ENCODE measurements around the gene PROB1. TPM values are rescaled to one million over a fixed set of nuclear protein-coding genes. Genes with fewer than 3 reads are reported as not detected.
A peak's percentile ranks its signal among the peaks of the same experiment; 100 is the strongest.

PROB1 gene
- total and polyA plus RNA-seq, 9 of the 15 experiments (the other 6 are each of a cell fraction or from before 2014, with no cell fraction given) = 0.01 to 1.8 (median 0.47) TPM

- TF ChIP-seq, protein P1, sequence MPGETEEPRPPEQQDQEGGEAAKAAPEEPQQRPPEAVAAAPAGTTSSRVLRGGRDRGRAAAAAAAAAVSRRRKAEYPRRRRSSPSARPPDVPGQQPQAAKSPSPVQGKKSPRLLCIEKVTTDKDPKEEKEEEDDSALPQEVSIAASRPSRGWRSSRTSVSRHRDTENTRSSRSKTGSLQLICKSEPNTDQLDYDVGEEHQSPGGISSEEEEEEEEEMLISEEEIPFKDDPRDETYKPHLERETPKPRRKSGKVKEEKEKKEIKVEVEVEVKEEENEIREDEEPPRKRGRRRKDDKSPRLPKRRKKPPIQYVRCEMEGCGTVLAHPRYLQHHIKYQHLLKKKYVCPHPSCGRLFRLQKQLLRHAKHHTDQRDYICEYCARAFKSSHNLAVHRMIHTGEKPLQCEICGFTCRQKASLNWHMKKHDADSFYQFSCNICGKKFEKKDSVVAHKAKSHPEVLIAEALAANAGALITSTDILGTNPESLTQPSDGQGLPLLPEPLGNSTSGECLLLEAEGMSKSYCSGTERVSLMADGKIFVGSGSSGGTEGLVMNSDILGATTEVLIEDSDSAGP (CRISPR knock-in tag; IDR thresholded peaks at IDR 0.05) = no peak
- peak; percentile 60 for TF ChIP-seq DIDO1 (tag; IDR thresholded peaks at IDR 0.05; ENCODE audit: low read depth)
- no peak for TF ChIP-seq STAT5A (IDR thresholded peaks at IDR 0.05; ENCODE audit: borderline replicate concordance, low read length)
- no peak for TF ChIP-seq LCOR (CRISPR knock-in tag; IDR thresholded peaks at IDR 0.05)
- TF ChIP-seq NR2F6 (CRISPR knock-in tag; IDR thresholded peaks at IDR 0.05) = no peak
- TF ChIP-seq CHD7 (IDR thresholded peaks at IDR 0.05; ENCODE audit: low read depth, low read length) = no peak
- no peak for TF ChIP-seq PHB (CRISPR knock-in tag; IDR thresholded peaks at IDR 0.05)
- TF ChIP-seq SIN3B (IDR thresholded peaks at IDR 0.05; ENCODE audit: low read depth) = 0 out of 2 replicates have a peak, but pooled peaks have one; percentile 14
- no peak for TF ChIP-seq ZNF75A (CRISPR knock-in tag; IDR thresholded peaks at IDR 0.05)
- no peak for TF ChIP-seq ZNF316 (IDR thresholded peaks at IDR 0.05)
- TF ChIP-seq, protein P2, sequence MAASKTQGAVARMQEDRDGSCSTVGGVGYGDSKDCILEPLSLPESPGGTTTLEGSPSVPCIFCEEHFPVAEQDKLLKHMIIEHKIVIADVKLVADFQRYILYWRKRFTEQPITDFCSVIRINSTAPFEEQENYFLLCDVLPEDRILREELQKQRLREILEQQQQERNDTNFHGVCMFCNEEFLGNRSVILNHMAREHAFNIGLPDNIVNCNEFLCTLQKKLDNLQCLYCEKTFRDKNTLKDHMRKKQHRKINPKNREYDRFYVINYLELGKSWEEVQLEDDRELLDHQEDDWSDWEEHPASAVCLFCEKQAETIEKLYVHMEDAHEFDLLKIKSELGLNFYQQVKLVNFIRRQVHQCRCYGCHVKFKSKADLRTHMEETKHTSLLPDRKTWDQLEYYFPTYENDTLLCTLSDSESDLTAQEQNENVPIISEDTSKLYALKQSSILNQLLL (CRISPR knock-in tag; IDR thresholded peaks at IDR 0.05; ENCODE audit: borderline replicate concordance) = no peak
- TF ChIP-seq XRCC4 (IDR thresholded peaks at IDR 0.05; ENCODE audit: extremely low read depth, insufficient read depth, insufficient read length) = no peak
- no peak for TF ChIP-seq RBM25 (IDR thresholded peaks at IDR 0.05; ENCODE audit: low read depth, low read length, severe bottlenecking)
These were observed 9.5 kb downstream of the PROB1 start (continued) for GRCh38 chr5:139385061-139386049.
